Dermis blood vessel endothelial cell (primary cell): ENCODE results near the gene ZNF567. TPM values are rescaled to one million over a fixed set of nuclear protein-coding genes. Genes with fewer than 3 reads are reported as not detected.
"Not testable (repeated sequence)": the region's sequence is repeated elsewhere in the genome, so short reads cannot be mapped to it uniquely, and the experiment has no call there.

ENCODE experiments used
- DNase-seq: peaks from one replicate; pipeline ENCODE4 v3.0.0; 2010
- total RNA-seq: library from RNA; depleted of rRNA; stranded (reverse); fragments of >200 nt; gene quantifications from 2 replicates; pipeline ENCODE4 v1.2.3, GENCODE V29; 2014

ZNF567 gene
- 5.3 and 9.2 TPM in 2 replicates for total RNA-seq

DNA sequence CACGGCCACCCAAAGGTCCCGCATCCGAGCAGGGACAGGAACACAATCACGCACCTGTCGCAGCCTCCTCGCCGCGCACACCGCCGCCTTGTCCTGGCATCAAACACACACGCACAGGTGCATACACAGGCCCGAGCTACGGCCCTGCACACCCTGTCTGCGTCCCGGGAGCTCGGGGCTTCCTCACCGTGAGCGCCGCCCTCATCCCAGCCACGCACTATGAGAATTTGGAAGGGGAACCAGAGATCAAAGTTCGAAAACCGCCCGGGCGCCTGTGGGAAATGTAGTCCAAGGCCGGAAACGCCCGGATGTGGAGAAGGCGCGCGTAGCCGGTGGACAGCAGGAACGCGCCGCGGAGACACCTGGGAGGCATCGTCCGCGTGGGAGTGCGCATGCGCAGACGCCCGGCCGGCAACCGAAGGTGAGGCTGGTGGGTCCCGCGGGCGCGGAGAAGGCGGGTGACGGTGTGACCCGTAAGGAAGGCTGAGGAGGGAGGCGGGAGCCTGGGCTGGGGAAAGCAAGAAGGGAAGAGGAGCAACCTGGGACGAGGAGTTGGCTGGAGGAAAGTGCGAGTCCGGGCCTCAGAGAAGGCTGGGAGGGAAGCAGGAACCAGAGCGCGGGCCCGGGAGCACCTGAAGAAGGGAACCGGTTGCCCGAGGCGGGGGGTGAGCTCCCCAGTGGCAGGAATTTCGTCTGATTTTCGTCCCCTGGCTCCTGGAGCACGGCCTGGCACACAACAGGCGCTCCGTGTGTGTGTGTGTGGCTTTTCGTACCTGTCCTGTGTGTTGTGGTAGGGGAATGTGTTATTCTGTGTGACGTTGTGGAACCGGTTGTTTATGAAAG, at the start of gene ZNF567:
ZNF567 (plus strand) TSS at position 399 of the 843 bp plus-strand sequence. CDS start 7,256 bp downstream, outside the sequence.
- peak; percentile 94 for DNase-seq

DNA sequence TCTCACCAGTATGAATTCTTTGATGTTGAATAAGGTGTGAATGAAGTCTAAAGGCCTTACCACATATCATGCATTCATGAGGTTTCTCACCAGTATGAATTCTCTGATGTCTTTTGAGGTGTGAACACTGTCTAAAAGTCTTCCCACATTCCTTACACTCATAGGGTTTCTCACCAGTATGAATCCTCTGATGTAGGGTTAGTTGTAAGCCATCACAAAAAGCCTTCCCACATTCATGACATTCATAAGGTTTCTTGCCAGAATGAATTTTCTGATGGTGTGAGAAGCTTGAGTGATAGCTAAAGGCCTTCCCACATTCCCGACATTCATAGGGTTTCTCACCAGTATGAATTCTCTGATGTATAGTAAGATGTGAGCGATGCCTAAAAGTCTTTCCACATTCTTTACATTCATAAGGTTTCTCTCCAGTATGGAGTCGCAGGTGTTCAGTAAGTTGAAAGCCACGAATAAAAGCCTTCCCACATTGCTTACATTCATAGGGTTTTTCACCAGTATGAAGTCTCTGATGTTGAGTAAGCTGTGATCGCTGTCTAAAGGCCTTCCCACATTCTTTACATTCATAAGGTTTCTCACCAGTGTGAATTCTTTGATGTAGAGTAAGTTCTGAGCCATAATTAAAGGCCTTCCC, 48.4 kb upstream of the ZNF567 start:
- DNase-seq: peak; percentile 5

DNA sequence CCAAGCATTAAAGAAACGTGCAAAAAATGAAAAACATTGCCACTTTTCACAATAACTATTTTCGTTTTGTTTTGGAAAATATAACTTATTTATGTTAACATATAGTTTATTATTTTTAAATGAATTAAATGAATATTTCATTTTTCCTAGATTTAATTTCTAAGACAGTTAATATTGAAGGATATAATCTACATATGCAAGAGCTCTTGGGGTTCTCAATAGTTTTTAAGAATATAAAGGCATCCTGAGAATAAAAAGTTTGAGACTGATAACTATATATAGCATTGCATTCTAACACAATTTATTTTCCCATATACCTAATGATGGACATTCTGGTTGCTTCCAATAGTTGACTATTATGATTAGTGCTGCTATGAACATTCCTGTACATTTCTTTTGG, 40.7 kb upstream of the ZNF567 start:
- no peak for DNase-seq

DNA sequence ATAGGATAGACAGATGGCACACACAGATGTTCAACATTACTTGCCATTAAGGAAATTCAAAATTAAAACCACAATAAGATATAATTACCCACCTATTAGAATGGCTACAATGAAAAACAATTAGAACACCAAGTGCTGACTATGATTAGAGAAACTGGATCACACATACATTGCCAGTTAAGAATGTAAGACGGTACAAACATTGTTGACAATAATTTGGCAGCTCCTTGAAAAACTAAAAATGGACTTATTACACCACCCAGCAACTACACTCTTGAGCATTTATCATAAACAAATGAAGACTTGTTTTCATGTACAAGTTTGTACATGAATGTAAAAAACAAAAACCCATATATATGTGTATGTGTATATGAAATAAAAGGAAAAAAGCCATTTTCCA, 34.5 kb upstream of the ZNF567 start:
- no peak for DNase-seq

DNA sequence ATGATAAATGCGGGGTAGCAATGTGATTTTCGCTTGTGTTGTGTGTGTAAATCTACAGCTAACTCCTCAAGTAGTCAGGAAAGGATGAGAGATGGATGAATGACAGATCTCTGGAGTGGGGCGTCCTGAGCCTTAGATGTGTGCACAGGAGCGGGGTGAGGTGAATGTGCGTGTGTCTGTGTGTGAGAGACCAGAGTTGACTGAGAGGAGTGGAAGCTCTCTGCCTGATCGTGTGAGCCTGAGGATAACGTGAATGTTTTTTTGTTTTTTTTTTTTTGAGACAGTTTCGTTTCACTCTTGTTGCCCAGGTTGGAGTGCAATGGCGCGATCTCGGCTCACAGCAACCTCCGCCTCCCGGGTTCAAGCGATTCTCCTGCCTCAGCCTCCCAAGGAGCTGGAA, 21.6 kb upstream of the ZNF567 start:
- no peak for DNase-seq

DNA sequence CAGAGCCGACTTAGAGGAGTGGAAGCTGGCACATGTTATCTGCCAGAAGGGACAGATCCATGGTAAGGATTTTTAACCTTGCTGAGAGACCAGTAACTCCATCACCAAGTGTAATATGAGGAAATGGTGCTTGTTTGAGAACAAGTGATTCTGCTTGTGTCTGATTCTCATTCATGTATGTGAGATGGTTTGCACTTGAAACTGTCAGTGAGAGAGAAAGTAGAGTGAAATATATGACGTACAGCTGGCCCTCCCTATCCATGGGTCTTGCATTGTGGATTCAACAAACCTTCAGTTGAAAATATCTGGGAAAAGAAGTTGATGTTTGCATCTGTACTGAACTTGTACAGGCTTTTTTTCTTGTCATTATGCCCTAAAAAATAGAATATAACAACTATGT, 18.8 kb upstream of the ZNF567 start:
- DNase-seq: no peak

DNA sequence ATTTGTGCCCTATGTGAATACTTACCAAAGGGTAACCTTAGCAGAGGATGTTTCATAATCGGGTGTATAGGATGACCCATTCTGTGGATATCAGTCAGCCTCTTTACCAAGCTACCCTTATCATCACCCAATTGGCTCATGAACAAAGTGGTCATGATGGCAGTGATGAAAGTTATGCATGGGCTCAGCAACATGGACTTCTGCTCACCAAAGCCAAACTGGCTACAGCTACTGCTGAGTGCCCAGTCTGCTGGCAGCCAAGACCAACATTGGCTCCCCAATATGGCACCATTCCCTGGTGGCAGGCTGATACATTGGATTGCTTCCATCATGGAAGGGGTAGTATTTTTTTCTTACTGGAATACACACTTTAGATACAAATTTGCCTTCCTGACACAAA, 15.0 kb upstream of the ZNF567 start:
- no peak for DNase-seq

DNA sequence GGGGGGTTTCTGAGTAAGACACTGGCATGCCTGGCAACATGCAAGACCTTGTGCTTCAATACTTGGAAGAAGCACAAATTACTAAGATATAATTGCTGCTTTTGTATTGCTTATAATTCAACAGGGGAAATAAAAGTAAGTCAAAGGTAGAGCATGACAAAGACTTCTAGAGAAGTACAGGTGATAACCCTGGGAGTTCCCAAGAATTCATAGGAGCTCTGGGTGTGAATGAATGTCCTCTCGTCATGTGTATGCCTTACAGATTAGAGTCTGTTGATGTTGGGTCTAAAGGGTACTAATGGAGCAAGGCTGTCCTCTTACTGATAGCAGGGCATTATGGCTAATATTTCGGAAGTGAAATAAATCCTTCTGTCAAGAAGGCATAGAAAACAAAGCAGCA, 13.2 kb upstream of the ZNF567 start:
- no peak for DNase-seq

DNA sequence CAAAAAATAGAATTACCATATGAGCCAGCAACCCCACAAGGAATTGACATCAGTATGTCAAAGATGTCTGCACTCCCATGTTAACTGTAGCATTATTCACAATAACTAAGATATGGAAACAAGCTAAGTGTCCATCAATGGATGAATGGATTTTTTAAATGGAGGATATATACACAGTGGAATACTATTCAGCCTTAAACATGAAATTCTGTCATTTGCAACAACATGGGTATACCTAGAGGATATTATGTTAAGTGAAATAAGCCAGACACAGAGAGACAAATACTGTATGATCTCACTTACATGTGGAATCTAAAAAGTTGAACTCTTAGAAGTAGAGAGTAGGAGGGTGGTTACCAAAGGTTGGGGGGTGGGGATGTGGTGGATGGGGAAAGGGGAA, 8.0 kb upstream of the ZNF567 start:
- no peak for DNase-seq

DNA sequence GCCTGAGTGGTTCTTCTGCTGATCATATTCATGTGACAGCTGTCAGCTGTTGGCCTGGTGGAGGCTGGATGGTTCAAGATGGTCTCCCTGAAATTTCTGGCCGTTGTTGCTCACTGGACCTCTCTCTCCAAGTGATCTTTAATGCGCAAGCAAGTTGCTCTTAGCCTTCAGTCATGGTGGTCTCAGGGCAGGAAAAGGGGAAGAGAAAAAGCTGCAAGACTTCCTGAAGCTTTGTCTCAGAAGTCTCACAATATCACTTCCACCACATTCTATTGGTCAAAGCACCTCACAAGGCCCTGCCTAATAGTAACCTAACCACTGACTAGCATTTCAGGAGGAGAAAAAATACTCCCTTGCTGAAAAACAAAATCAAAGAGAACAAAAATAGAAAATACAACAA, 1.6 kb upstream of the ZNF567 start:
- DNase-seq: no peak

DNA sequence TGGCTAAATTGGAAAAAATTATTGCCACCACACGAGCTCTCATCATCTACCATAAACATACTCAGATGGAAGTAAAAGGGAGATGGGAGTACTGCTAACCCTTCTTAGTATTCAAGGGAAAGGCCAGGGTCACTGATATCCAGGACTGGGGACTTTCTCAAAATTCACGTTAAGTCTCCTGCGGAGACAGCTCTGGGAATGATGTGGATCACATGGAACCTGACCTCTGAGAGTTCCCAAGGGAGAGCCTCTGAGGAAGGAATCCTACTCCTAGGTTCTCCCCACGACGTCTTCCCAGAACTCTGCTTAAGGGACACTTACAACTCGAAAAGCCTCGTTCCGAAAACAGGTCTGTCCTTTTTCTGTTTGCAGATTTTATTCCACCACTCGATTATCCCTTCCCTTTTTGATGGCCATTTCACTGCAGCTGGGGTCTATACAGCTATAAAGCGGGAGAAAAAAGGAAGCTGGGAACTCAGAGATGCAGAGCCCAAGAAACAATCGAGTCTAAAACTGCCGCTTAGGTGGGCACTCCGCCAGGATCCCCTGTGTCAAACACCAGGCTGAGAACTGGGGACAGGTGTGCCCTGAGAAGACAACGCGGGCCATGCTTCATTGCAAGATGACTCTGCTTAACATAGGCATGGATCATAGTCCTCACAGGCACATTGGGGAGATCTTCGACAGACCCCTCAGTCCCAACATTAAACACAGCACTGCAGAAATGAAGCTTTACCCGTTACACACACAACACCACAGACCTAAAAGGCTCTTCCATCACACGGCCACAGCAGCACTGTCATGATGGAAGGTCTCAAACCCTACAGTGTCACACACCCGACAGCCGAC, 823 bp upstream of the ZNF567 start:
- DNase-seq: peak; percentile 39

DNA sequence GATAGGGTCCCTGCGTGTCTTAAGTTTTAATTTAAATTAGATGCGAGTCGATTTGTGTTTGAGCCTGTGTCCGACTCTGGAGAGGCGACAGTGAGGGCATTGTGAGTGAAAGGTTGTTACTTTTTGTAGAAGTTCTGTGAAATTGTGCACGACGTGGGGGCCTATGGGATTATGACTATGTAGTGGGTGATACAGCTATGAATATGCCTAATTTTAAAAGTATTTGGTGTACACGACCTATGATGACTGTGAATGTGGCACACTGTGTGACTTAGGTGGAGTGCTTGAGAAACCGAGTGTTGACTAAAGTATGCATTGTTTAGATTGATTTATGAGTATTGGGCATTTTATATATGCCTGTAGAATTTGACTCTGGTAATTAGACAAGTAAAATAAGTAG, 646 bp downstream of the ZNF567 start:
- no peak for DNase-seq

DNA sequence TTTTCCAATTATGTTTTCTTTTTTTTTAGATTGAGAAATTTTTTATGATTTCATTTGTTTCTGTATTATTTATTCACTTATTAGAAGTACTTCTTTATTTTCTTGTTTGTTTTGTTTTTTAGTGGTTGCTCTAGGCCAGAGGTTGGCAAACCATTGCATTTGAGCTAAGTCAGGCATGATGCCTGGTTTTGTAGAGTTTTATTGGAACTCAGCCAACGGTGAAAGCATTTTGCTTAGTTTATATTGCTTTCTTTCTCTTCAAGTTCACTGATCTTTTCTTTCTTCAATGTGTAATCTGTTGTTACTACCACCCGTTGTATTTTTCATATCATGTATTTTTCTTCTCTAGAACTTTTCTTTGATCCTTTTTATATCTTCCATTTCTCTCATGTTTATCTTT, 19.7 kb downstream of the ZNF567 start:
- DNase-seq: no peak

DNA sequence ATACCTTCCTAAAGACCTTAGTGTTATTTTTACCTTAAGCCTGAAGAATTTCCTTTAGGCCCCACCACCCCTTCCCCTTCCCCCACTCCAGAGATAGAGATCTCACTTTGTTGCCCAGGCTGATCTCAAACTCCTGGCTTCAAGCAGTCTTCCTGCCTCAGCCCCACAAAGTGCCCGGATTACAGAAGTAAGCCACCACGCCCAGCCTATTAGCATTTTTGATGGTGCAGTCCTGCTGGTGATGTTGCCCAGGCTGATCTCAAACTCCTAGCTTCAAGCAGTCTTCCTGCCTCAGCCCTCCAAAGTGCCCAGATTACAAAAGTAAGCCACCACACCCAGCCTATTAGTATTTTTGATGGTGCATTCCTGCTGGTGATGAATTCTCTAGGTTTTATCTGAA, 22.0 kb downstream of the ZNF567 start:
- DNase-seq: no peak

DNA sequence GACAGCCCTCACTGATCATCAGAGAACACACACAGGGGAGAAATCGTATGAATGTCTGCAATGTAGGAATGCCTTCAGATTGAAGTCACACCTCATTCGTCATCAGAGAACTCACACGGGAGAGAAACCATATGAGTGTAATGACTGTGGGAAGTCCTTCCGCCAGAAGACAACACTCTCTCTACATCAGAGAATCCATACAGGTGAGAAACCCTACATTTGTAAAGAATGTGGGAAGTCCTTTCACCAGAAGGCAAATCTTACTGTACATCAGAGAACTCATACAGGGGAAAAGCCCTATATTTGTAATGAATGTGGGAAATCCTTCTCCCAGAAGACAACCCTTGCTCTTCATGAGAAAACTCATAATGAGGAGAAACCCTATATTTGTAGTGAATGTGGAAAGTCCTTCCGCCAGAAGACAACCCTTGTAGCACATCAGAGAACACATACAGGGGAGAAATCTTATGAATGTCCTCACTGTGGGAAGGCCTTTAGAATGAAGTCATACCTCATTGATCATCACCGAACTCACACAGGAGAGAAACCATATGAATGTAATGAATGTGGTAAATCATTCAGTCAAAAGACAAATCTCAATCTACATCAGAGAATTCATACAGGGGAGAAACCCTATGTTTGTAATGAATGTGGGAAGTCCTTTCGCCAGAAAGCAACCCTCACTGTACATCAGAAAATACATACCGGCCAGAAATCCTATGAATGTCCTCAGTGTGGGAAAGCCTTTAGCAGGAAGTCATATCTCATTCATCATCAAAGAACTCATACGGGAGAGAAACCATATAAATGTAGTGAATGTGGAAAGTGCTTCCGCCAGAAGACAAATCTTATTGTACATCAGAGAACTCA, 32.5 kb downstream of the ZNF567 start:
- DNase-seq: peak; percentile 9

DNA sequence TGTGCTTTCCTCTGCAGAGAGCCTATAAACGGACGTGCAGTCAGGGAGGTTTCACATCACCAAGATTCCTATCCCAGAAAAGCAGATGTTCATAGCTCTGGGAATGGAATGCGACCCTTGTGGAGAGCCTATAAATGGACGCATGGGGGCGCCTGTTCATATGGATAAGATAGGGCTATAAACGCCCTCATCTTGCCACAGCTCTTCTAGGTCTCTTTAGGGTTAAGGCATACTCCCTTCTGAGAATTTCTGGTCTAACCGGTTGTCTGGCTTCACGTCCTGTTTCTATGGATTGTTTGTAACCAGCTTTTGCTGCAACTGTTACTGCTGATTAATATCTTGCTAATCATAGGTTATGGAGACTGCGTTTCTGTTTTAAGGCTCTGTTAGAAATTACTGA, 48.8 kb downstream of the ZNF567 start:
- not testable (repeated sequence) for DNase-seq

DNA sequence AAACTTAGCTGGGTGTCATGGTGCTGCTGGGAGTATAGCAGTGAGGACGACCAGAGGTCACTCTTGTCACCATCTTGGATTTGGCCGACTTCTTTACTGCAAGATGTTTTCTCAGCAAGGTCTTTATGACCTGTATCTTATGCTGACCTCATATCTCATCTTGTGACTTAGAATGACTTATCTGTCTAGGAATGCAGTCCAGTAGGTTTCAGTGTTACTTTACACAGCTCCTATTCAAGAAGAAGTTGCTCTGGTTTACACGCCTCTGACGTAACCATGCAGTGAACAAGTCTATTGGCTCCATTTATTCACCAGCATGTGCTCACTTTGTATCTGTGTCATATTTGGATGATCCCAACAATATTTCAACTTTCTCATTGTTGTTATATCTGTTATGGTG, 58.5 kb downstream of the ZNF567 start:
- no peak for DNase-seq

DNA sequence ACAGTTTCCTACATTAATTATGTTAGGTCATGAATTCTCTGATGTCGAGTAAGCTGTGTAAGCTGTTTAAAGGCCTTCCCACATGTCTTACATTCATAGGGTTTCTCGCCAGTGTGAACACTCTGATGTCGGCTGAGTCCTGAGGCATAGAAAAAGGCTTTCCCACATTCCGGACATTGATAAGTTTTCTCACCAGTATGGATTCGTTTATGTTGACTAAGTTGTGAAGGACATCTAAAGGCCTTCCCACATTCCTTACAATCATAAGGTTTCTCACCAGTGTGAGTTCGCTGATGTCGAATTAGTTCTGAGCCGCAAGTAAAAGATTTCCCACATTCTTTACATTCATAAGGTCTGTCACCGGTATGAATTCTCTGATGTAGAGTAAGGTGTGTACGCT, 60.3 kb downstream of the ZNF567 start:
- DNase-seq: no peak

DNA sequence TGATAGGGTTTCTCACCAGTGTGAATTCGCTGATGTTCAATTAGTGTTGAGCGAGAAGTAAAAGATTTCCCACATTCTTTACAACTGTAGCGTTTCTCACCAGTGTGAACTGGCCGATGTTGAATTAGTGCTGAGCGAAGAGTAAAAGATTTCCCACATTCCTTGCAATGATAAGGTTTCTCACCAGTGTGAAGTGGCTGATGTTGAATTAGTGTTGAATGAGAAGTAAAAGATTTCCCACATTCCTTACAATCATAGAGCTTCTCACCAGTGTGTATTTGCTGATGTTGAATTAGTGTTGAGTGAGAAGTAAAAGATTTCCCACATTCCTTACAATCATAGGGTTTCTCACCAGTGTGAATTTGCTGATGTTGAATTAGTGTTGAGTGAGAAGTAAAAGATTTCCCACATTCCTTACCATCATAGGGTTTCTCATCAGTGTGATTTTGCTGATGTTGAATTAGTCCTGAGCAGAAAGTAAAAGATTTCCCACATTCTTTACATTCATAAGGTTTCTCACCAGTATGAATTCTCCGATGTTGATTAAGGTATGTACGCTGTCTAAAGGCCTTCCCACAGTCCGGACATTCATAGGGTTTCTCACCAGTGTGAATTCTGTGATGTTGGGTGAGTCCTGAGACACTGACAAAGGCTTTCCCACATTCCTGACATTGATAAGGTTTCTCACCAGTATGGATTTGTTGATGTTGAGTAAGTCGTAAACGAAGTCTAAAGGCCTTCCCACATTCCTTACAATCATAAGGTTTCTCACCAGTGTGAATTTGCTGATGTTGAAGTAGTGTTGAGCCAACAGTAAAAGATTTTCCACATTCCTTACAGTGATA, 61.2 kb downstream of the ZNF567 start:
- no peak for DNase-seq

DNA sequence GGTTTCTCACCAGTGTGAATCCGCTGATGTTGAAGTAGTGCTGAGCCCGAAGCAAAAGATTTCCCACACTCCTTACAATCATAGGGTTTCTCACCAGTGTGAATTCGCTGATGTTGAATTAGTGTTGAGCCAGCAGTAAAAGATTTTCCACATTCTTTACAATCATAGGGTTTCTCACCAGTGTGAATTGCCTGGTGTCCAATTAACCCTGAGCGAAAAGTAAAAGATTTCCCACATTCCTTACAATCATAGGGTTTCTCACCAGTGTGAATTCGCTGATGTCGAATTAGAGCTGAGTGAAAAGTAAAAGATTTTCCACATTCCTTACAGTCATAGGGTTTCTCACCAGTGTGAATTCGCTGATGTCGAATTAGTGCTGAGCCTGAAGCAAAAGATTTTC, 62.2 kb downstream of the ZNF567 start:
- DNase-seq: not testable (repeated sequence)

DNA sequence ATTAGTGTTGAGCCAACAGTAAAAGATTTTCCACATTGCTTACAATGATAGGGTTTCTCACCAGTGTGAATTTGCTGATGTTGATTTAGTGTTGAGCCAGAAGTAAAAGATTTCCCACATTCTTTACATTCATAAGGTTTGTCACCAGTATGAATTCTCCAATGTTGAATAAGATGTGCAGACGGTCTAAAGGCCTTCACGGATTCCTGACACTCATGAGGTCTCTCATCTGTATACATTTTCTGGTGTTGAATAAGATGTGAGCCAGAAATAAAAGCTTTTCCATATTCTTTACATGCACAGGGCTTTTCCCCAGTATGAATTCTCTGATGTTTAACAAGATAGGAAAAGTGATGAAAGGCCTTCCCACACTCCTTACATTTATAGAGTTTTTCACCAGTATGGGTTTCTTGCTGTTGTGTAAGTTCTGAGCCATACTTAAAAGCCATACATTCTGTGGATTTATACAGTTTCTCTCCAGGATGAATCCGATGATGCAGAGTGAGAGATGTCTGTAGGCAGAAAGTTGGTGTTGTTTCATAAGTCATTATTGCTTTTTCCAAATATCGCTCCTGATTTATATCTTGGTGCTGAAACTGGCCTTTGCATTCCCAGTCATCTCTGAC, 62.8 kb downstream of the ZNF567 start:
- no peak for DNase-seq
